22Rv1 (cell line): ENCODE data around the gene DOCK10.

Experiments
- H3K27ac ChIP-seq: fragments of 450-650 bp; 2 replicates; pipeline ENCODE4 v1.5.1; 2017
- CTCF ChIP-seq: fragments of 450-650 bp; IDR thresholded peaks from 2 replicates; pipeline ENCODE4 v1.5.1; 2017; ENCODE audit warnings: mild to moderate bottlenecking
- ZFX ChIP-seq: fragments of 450-650 bp; IDR thresholded peaks from 2 replicates; pipeline ENCODE4 v1.6.1; 2017; ENCODE audit warnings: antibody characterized with exemption, borderline replicate concordance

The DOCK10 gene

GRCh38 chr2:225013425-225014365 lies 28.6 kb downstream of the DOCK10 start:
- TF ChIP-seq CTCF (no peak), ZFX (no peak)
- H3K27ac ChIP-seq, result no peak overlapping the region

- no peak overlapping the region for H3K27ac ChIP-seq
- TF ChIP-seq CTCF, result no peak
- TF ChIP-seq ZFX, result no peak
Observed at GRCh38 chr2:225011585-225011984, 30.7 kb downstream of the DOCK10 start.

GRCh38 chr2:225010804-225011203 lies 31.5 kb downstream of the DOCK10 start:
- TF ChIP-seq ZFX (no peak), CTCF (no peak)
- H3K27ac ChIP-seq, result no peak overlapping the region

GRCh38 chr2:225009768-225010167 lies 32.5 kb downstream of the DOCK10 start:
- H3K27ac ChIP-seq, result peak overlapping the region; percentile 28
- no peak for TF ChIP-seq ZFX
- TF ChIP-seq CTCF, result no peak

GRCh38 chr2:225008935-225009334 lies 33.3 kb downstream of the DOCK10 start:
- H3K27ac ChIP-seq, result no peak overlapping the region
- TF ChIP-seq ZFX (no peak), CTCF (peak; percentile 65)

GRCh38 chr2:225008179-225008856 lies 34.0 kb downstream of the DOCK10 start:
- TF ChIP-seq ZFX, result no peak
- TF ChIP-seq CTCF, result no peak
- no peak overlapping the region for H3K27ac ChIP-seq

GRCh38 chr2:225006730-225007129 lies 35.5 kb downstream of the DOCK10 start:
- H3K27ac ChIP-seq, result no peak overlapping the region
- no peak for TF ChIP-seq ZFX
- no peak for TF ChIP-seq CTCF
